CD4-positive, alpha-beta T cell treated with Interferon alpha-2 for 1 hour (primary cell): Measurements from ENCODE around the gene CXCL8.

Source experiments
- DNase-seq, 2 donors: peaks; one replicate each; pipeline ENCODE4 v3.0.0-alpha.2; 2020 to 2022

The CXCL8 gene

DNA sequence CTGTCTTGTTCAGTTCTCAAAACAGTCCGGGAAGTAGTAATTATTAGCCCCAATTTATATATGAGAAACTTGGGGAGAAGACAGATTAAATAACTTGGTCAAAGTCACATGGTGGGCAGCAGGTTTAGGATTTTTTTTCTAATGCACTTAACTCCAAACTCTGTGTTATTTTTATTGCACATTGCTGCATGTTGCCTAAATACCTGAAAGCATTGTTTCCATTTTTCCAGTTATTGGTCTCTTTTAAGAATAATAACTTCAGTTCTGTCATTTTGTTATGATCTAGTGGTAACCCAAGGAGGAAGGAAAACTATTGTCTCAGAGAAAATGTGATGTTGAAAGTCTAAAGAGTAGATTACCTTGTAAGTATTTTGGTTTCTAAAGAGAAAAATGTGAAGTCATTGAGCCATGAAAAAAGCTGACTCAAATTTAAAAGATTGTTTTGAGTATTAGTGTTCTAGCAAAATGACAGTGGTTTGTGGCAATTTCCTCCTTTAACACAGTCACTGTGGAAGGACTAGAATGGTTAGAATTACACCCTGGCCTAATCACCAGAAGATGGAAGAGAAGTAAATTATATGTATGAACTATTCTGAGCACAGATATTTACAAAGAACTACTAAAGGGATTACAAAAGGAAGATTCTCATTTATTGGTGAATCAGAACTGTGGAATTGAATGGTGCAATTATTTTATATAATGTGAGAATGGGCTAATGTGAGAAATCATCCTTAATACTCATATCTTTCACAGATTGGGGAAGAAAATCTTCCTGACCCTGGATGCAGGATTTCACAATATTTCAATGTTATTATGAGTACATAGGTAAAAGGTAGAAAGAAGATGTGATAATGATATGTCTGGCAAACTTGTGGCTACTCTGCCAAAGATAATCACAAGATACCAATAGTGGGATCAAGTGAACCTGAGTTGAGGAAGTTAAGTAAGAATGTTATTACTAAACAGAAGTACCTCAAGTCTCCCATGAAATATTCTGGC lies 21.7 kb upstream of the CXCL8 start:
- DNase-seq: no peak

DNA sequence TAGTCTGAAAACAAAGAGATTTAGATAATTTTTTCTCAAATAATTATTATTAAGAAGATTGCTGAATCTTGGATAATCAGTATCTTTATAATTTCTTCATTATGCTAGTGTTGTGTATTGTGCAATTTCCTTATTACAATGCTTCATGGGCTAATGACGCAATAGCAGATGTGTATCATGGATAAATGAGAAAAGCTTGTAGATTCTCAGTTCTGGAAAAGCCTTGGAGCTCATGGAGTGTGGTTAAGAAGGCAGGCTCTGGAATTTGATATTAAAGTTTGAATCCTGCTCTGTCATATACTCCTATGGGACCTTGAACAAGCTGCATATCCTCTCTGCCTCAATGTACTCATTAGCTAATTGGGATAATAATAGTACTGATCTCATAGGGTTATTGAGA lies 18.9 kb upstream of the CXCL8 start:
- no peak for DNase-seq

DNA sequence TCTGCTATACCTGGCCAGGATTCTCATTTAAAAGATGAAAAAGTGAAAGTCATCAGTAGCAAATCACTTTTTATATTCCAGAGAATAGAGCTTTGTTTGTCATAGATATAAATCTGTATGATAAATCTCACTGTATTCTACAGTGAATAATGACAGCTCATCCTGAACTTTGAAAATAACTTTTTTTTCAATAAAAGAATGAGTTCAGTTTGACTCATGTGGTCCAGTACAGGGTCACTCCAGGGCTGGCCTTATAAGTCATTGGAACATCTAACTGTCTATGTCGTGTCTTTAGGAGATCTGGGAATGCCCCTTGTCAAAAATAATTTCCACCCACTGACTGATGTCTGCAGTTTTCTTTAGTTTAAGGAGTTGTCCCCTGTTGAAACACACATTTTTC lies 18.5 kb upstream of the CXCL8 start:
- no peak for DNase-seq

DNA sequence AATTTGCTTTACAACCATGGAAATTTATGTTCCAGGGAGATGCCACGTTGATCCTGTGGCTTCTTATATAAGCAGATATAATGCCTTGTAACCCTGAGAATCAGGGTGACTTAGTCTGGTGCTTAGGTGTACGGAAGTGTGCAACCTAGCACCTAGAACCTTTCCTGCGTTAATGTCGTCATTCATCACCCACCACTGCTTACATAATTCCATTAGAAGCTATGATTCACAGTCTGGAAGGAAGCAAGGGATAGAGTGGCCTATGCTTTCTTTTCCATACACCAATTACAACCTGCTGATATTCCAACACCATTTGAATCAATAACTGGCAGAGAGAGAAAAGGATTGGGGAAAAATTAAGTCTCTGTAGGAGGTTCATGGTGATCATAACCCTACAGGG lies 17.3 kb upstream of the CXCL8 start:
- DNase-seq: no peak

DNA sequence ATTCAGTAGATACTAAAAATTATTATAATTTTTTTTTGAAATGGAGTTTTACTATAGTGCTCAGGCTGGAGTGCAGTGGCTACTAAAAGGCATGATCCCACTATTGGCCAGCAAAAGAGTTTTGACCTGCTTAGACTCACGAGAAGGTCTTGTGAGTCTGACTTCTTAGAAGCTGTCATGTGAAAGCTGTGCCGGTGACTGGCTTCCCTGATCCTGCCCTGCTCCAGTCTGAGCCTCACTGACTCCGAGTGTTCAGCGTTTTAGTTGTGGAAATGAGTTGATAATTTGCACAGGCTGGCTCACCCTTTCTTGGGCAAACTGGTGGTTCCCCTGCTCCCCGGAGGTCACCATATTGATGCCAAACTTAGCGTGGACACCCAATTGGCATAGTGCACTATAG lies 16.4 kb upstream of the CXCL8 start:
- no peak for DNase-seq

DNA sequence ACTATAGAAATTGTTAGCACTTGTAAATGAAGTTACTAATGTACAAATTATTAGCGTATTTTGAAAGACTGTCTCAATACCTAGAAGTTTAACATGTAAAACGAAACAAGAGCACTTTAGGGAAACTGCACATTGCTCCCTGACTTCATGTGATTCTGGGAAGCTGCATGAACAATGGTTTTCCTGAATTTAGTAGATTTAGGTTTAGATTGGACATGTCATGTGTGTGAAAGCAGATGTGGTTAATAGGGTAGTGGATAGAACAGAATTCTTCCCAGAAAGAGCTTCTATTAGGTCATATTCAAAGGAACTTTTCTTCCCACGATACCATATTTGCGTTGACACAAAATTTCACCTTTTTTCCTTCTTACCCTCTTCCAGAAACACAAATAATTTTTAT lies 14.9 kb upstream of the CXCL8 start:
- DNase-seq: no peak

DNA sequence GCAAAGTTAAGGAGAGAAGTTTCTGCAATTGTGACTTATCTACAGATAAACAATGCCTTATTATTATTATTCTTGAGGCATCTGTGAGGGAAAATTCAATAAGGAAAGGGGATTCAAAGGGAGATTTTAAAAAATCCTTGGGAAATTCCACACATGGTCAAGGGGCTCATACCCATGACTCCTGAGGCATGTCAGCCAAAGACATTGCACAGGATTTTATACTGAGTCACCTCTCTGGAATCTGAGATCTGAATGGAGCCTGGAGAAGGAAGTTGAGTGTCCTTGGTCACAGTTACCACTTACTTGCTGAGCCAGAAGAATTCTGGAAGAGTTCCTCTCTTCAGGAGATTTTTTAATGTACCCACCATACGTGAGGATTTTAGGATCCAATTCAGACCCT lies 14.4 kb upstream of the CXCL8 start:
- no peak for DNase-seq

DNA sequence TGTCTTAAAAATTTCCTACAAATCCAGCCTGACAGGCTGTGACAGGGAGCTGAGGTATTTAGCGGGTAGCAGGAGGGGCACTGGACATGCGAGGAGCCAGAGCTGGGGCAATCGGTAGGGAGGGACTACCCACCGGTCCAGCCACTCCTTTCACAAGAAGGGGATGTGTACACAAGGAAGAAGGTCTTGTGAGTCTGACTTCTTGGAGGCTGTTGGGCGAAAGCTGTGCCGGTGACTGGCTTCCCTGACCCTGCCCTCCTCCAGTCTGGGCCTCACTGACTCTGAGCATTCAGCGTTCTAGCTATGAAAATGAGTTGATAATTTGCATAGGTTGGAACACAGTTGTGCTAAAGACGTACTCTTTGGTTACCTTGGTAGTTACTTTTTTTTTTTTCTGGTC lies 12.7 kb upstream of the CXCL8 start:
- no peak for DNase-seq

DNA sequence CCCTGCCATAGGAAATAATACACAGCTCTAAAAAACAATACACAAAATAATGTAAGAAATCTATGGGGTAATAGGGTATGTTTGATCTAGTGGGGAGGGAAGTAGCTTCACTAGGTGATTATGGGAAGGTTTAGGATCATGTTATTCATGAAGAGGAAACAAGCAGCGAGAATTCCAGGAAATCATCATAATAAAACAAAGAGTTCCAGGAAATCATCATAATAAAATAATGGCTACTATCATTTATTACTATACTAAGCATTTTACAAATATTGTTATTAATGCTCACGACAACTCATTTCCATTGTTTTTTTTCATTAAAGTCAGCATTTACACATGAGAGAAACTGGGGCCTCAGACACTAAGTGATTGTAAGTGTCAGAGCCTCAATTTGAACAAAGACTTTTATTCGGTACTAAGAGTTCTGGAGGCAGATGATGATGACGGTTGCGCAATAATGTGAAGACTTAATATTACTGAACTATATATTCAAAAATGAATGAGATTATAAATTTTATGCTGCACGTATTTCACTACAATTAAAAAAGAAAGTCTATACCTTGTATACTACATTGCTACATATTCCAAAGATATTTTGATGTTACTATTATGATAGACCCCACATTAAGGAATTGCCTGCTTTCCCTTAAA lies 12.2 kb upstream of the CXCL8 start:
- DNase-seq: no peak

DNA sequence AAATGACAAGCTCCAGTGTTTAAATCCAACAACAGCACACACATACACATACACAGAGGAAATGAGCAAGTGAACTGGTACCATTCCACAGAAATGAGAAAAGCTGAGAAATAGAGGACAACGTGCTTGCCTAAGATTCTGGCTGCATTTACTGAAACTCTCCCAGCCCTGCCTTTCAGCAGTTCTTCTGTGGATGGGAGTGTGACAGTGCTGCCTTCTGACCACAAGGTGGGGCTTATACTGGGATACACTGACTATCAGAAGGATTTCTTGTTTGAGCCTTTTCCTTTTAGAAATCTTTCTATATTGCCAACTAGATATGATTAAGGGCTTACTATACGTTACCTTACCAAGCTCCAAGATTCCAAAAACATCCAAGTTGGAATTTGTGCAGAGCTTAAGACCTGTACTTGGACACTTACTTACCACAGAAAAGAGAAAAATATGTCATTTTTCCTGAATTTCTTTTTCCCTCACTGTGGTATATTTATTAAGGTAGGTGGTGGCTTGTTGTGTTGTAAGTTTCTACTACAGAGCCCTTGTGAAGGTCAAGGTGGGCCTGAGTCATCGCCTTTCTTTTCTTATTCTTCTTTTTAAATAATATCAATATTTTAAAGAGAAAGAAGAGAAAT lies 10.7 kb upstream of the CXCL8 start:
- DNase-seq: peak in 1 of 2 donors; percentile 6

DNA sequence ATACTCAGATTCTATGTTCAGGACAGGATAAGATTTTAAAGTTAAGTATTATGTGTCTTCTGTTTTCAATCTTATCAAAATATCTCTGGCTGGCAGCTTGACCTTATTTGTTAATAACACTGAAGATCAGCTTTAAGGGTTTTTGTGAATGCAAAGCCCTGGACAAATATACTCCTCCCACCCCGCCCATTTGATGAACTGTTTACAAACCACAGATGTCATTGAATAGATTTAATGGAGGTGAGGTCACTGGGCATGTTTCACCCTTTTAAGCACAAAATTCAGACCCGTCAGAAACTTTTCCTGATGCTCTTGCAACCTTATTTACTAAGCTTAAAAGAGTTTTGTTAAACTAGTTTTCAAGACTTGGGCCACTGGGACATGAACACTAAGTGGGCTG lies 10.1 kb upstream of the CXCL8 start:
- DNase-seq: no peak

DNA sequence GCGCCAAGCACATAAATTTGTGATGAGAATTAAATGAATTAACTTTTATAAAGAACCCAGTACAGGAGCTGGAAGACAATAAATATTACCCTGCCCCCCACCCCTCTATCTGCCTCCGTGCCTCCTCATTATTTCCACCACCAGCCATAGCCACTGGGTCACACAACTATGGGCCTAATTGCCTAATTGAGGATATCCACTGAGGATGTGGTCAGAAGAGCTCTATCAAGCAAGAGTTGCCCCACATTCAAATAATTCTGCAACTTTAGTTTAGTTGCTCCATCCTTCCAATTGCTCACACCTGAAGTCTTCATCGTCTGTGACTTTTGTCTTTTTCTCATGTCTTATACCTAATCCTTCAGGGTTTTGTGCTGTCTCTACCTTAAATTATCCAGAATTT lies 9.5 kb upstream of the CXCL8 start:
- DNase-seq: no peak

DNA sequence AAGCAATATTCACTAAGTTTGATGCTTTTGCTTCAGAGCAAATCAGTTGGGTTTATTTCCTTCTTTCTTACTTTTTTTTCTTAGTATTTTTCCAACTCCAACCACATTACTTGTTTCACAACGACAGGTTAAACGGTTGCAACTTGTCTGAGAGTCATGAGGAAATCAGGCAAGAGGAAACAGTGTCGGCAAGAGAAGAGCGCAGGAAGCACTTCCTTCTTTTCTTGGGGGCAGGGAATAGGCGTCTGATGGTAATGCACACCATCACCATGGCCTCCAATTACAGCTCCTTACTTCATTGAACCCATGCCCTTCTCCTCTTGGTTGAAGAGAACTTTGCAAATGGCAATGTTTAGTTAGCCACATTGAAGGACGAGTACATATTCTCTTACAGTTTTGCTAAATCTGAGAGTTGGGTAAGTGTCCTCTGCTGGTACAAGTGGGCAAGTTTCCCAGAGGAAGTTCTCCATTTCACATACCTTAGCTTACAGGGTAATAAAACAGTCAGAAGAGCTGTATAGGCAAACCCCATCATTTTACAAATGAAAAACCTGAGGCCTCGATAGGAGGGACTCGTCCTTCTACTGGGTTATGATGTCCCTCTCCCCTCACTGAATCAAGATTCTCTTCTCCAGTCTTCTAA lies 8.3 kb upstream of the CXCL8 start:
- DNase-seq: peak in 1 of 2 donors; percentile 38

DNA sequence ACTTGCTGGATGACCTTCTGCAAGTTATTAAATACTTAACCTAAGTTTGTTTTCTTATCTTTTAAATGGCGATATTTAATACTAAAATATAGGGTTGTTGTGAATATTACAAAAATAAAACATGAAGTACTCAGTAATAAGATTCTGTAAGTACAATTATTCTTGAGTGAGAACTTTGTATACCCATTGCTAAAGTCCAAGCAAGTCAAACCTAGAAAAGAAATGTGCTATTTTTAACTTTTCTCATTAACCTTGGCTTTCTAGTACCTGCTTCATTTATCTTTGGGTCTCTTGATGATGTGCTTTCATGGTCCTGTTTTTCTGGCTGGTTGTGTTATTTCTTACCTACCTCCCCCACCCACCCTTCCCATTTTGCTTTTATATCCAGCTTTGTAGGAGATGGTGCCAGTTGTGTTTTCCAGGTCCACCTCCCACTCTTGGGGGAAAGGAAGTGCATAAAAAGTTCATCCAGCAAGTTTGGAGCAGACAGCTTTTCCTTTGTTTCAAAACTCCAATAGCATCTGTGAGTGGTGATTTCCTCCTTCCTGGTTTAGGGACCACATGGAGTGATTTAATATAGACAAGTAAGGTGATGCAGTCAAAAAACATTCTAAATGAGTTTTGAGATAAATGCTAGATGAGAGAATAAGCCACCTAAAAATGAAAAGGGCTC lies 7.5 kb upstream of the CXCL8 start:
- DNase-seq: no peak

DNA sequence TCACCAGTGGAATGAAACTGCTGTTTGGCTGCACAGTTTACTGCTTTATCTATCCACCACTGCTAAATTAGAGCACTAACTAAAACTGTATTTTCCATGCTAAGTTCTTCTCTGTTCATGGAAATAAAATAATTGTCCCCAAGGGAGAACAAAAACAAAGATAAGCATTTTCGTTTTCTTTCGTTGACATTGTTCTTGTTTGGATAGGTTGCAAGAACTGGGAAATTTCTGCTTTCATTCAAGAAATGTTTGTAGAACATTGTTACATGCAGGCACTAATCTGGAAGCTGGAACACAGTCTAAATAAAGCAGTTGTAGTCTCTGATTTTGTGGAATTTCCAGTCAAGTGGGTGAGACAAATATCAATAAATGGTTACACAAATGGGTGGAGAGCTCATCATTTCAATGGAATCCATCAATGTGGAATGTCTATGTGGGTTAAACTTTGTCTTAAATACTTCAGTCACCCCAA lies 5.8 kb upstream of the CXCL8 start:
- no peak for DNase-seq

DNA sequence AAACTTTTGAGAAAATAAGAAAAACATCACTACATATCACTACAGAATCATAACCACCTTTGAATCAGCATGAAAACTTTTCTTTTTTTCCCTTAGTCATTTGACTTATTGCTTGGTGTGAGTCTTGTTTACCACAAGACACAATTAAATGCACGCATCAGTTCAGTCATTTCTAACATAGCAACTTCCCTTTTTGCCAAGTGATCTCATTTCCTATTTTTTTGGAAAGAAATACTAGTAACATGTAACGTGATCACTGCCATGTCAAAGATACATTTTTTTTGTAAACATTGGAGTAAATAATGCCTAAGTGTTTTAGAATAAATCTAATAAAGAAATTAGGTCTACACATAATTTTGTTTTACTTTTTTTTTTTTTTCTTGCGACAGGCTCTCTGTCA lies 5.1 kb upstream of the CXCL8 start:
- DNase-seq: peak in 1 of 2 donors; percentile 11

DNA sequence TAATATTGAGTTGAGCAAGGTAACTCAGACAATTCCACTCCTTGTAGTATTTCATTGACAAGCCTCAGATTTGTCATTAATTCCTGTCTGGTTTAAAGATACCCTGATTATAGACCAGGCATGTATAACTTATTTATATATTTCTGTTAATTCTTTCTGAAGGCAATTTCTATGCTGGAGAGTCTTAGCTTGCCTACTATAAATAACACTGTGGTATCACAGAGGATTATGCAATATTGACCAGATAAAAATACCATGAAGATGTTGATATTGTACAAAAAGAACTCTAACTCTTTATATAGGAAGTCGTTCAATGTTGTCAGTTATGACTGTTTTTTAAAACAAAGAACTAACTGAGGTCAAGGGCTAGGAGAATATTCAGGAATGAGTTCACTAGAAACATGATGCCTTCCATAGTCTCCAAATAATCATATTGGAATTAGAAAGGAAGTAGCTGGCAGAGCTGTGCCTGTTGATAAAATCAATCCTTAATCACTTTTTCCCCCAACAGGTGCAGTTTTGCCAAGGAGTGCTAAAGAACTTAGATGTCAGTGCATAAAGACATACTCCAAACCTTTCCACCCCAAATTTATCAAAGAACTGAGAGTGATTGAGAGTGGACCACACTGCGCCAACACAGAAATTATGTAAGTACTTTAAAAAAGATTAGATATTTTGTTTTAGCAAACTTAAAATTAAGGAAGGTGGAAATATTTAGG lies 821 bp downstream of the CXCL8 start:
- no peak for DNase-seq

DNA sequence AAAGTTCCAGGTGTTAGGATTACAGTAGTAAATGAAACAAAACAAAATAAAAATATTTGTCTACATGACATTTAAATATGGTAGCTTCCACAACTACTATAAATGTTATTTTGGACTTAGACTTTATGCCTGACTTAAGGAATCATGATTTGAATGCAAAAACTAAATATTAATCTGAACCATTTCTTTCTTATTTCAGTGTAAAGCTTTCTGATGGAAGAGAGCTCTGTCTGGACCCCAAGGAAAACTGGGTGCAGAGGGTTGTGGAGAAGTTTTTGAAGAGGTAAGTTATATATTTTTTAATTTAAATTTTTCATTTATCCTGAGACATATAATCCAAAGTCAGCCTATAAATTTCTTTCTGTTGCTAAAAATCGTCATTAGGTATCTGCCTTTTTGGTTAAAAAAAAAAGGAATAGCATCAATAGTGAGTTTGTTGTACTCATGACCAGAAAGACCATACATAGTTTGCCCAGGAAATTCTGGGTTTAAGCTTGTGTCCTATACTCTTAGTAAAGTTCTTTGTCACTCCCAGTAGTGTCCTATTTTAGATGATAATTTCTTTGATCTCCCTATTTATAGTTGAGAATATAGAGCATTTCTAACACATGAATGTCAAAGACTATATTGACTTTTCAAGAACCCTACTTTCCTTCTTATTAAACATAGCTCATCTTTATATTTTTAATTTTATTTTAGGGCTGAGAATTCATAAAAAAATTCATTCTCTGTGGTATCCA lies 1.6 kb downstream of the CXCL8 start:
- DNase-seq: no peak

DNA sequence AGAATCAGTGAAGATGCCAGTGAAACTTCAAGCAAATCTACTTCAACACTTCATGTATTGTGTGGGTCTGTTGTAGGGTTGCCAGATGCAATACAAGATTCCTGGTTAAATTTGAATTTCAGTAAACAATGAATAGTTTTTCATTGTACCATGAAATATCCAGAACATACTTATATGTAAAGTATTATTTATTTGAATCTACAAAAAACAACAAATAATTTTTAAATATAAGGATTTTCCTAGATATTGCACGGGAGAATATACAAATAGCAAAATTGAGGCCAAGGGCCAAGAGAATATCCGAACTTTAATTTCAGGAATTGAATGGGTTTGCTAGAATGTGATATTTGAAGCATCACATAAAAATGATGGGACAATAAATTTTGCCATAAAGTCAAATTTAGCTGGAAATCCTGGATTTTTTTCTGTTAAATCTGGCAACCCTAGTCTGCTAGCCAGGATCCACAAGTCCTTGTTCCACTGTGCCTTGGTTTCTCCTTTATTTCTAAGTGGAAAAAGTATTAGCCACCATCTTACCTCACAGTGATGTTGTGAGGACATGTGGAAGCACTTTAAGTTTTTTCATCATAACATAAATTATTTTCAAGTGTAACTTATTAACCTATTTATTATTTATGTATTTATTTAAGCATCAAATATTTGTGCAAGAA lies 2.3 kb downstream of the CXCL8 start:
- no peak for DNase-seq

DNA sequence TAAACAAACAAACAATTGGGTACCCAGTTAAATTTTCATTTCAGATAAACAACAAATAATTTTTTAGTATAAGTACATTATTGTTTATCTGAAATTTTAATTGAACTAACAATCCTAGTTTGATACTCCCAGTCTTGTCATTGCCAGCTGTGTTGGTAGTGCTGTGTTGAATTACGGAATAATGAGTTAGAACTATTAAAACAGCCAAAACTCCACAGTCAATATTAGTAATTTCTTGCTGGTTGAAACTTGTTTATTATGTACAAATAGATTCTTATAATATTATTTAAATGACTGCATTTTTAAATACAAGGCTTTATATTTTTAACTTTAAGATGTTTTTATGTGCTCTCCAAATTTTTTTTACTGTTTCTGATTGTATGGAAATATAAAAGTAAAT lies 2.9 kb downstream of the CXCL8 start:
- DNase-seq: no peak

DNA sequence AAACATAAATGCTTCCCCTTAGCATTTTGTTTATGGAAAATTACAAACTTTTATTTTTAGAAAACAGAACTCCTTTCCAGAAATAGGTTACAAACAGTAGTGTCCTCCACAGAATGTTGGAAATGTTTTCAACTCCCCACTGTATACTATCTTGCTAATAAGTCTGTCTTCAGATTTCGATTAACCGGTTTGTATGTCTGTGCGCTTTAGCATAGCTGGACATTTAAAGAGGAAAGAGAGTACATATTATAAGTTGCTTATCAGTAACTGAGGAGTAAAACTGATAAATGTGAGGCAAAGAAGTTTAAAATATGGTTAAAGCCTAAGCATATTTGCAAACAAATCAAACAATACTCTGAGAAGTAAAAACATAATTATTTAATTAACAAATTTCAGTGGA lies 3.4 kb downstream of the CXCL8 start:
- DNase-seq: no peak
